ENCODE measurements around the gene KRTAP1-3.

Gene KRTAP1-3

GRCh38 chr17:40995116-40995515 is 39.6 kb downstream of the KRTAP1-3 start:
- no peak overlapping the region for H3K4me3 ChIP-seq (ENCODE audit: low read depth, low read length)
- no peak for TF ChIP-seq MYC (IDR thresholded peaks at IDR 0.05; ENCODE audit: low read depth, low read length)
- no peak for TF ChIP-seq POLR2A (IDR thresholded peaks at IDR 0.05; ENCODE audit: extremely low read depth, insufficient read length)
- TF ChIP-seq CTCF (IDR thresholded peaks at IDR 0.05; ENCODE audit: low read depth, low read length): no peak
- no peak for TF ChIP-seq MAX (IDR thresholded peaks at IDR 0.05; ENCODE audit: low read depth, low read length)
- no peak for DNase-seq (ENCODE audit: low read depth)

DNA sequence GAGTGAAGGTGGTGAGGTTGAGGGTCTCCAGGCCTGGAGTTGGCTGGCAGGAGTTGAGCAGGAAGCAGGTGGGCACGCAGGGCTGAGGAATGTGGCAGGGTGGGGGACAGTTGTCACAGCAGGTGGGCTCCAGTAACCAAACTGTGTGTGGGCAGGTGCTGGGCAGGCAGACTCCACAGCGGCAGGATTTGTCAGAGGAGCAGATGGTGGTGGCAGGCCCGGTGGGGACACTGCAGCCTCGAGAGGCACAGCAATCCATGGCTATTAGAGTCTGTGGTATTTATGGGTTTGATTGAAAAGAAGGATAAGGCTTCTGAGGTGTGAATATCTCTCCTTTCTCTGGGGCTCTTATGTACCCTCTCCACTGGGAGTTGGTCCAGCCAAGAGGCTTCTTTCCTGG is 40.8 kb downstream of the KRTAP1-3 start, which contains the start of gene KRTAP3-3:
KRTAP3-3 (minus strand) TSS at position 326 of the 400 bp plus-strand sequence; CDS start at position 259, 67 bp downstream.
- TF ChIP-seq CTCF (IDR thresholded peaks at IDR 0.05; ENCODE audit: low read depth, low read length) (no peak), MYC (IDR thresholded peaks at IDR 0.05; ENCODE audit: low read depth, low read length) (no peak), MAX (IDR thresholded peaks at IDR 0.05; ENCODE audit: low read depth, low read length) (no peak), POLR2A (IDR thresholded peaks at IDR 0.05; ENCODE audit: extremely low read depth, insufficient read length) (no peak)
- no peak for DNase-seq (ENCODE audit: low read depth)
- no peak within 1 kb of the TSS for H3K4me3 ChIP-seq (ENCODE audit: low read depth, low read length)

- no peak for DNase-seq (ENCODE audit: low read depth)
- no peak for TF ChIP-seq MAX (IDR thresholded peaks at IDR 0.05; ENCODE audit: low read depth, low read length)
- no peak for TF ChIP-seq MYC (IDR thresholded peaks at IDR 0.05; ENCODE audit: low read depth, low read length)
- TF ChIP-seq CTCF (IDR thresholded peaks at IDR 0.05; ENCODE audit: low read depth, low read length): no peak
- TF ChIP-seq POLR2A (IDR thresholded peaks at IDR 0.05; ENCODE audit: extremely low read depth, insufficient read length): no peak
- no peak overlapping the region for H3K4me3 ChIP-seq (ENCODE audit: low read depth, low read length)
Observed at GRCh38 chr17:40993084-40993483, 41.6 kb downstream of the KRTAP1-3 start.

- no peak overlapping the region for H3K4me3 ChIP-seq (ENCODE audit: low read depth, low read length)
- TF ChIP-seq POLR2A (IDR thresholded peaks at IDR 0.05; ENCODE audit: extremely low read depth, insufficient read length) (no peak), CTCF (IDR thresholded peaks at IDR 0.05; ENCODE audit: low read depth, low read length) (no peak), MYC (IDR thresholded peaks at IDR 0.05; ENCODE audit: low read depth, low read length) (no peak), MAX (IDR thresholded peaks at IDR 0.05; ENCODE audit: low read depth, low read length) (no peak)
- DNase-seq (ENCODE audit: low read depth): no peak
Observed at GRCh38 chr17:40992666-40993065, 42.0 kb downstream of the KRTAP1-3 start.

- no peak overlapping the region for H3K4me3 ChIP-seq (ENCODE audit: low read depth, low read length)
- TF ChIP-seq CTCF (IDR thresholded peaks at IDR 0.05; ENCODE audit: low read depth, low read length) (no peak), MYC (IDR thresholded peaks at IDR 0.05; ENCODE audit: low read depth, low read length) (no peak), MAX (IDR thresholded peaks at IDR 0.05; ENCODE audit: low read depth, low read length) (no peak), POLR2A (IDR thresholded peaks at IDR 0.05; ENCODE audit: extremely low read depth, insufficient read length) (no peak)
- no peak for DNase-seq (ENCODE audit: low read depth)
Observed at GRCh38 chr17:40986920-40987319, 47.8 kb downstream of the KRTAP1-3 start.
